Mesendoderm (in vitro differentiated cells): ENCODE data around the gene SLC44A1.
A peak's percentile ranks its signal among the peaks of the same experiment; 100 is the strongest.

Source experiments
- DNase-seq: peaks from one replicate; pipeline ENCODE4 v3.0.0; 2013
- H2AK5ac ChIP-seq: 2 replicates; pipeline ENCODE4 v1.6.1; 2013; ENCODE audit warnings: low read length, inconsistent platforms
- H2BK120ac ChIP-seq: 2 replicates; pipeline ENCODE4 v1.6.1; 2013; ENCODE audit warnings: low read depth, mild to moderate bottlenecking, low read length, moderate library complexity, mixed read lengths
- H2BK15ac ChIP-seq: replicated peaks from 2 replicates; pipeline ENCODE4 v1.6.1; 2013; ENCODE audit warnings: low read depth, mild to moderate bottlenecking, moderate library complexity
- H2BK5ac ChIP-seq: 2 replicates; pipeline ENCODE4 v1.6.1; 2013; ENCODE audit warnings: low read length, inconsistent platforms
- H3K18ac ChIP-seq: 2 replicates; pipeline ENCODE4 v1.6.1; 2013; ENCODE audit warnings: mild to moderate bottlenecking, low read length, mixed read lengths
- H3K23ac ChIP-seq: one replicate; pipeline ENCODE4 v1.6.1; 2013; ENCODE audit warnings: low read length
- H3K27ac ChIP-seq: 2 replicates; pipeline ENCODE4 v1.5.1; 2013; ENCODE audit warnings: low read depth, mild to moderate bottlenecking, inconsistent platforms, low read length, moderate library complexity
- H3K27me3 ChIP-seq: 2 replicates; pipeline ENCODE4 v1.6.1; 2013; ENCODE audit warnings: low read length, control low read depth, mild to moderate bottlenecking, inconsistent platforms; ENCODE audit not compliant: insufficient read depth, poor library complexity
- H3K36me3 ChIP-seq: 2 replicates; pipeline ENCODE4 v1.6.1; 2013; ENCODE audit warnings: low read length, inconsistent platforms; ENCODE audit not compliant: control insufficient read depth, insufficient read depth
- H3K4ac ChIP-seq: one replicate; pipeline ENCODE4 v1.6.1; 2013; ENCODE audit warnings: low read depth, mild to moderate bottlenecking, low read length, moderate library complexity
- H3K4me1 ChIP-seq: 2 replicates; pipeline ENCODE4 v1.6.1; 2013; ENCODE audit warnings: low read depth, low read length, inconsistent platforms; ENCODE audit not compliant: control insufficient read depth
- H3K4me2 ChIP-seq: 2 replicates; pipeline ENCODE4 v1.6.1; 2013; ENCODE audit warnings: low read length
- H3K4me3 ChIP-seq: 2 replicates; pipeline ENCODE4 v1.5.1; 2013; ENCODE audit warnings: mild to moderate bottlenecking, low read length
- H3K56ac ChIP-seq: one replicate; pipeline ENCODE4 v1.6.1; 2013; ENCODE audit warnings: low read length
- H3K79me1 ChIP-seq: 2 replicates; pipeline ENCODE4 v1.6.1; 2013; ENCODE audit warnings: low read length, inconsistent platforms
- H3K79me2 ChIP-seq: 2 replicates; pipeline ENCODE4 v1.6.1; 2013; ENCODE audit warnings: mild to moderate bottlenecking, low read length; ENCODE audit not compliant: control insufficient read depth, insufficient read depth
- H3K9ac ChIP-seq: 2 replicates; pipeline ENCODE4 v1.6.1; 2013; ENCODE audit warnings: low read length, inconsistent platforms
- H4K5ac ChIP-seq: one replicate; pipeline ENCODE4 v1.6.1; 2013; ENCODE audit warnings: low read length
- H4K8ac ChIP-seq: one replicate; pipeline ENCODE4 v1.6.1; 2013; ENCODE audit warnings: low read depth, mild to moderate bottlenecking, control low read depth, low read length, moderate library complexity
- WGBS: extraction: QIAGEN DNeasy Blood & Tissue Kit; methylation state at CpG from one replicate; pipeline ENCODE4 v1.1.7; 2013; ENCODE audit warnings: low lambda C conversion rate, missing lambda C conversion rate; ENCODE audit not compliant: insufficient coverage; ENCODE audit errors: extremely low coverage; 5-methylcytosine and 5-hydroxymethylcytosine counted together

SLC44A1 gene

DNA sequence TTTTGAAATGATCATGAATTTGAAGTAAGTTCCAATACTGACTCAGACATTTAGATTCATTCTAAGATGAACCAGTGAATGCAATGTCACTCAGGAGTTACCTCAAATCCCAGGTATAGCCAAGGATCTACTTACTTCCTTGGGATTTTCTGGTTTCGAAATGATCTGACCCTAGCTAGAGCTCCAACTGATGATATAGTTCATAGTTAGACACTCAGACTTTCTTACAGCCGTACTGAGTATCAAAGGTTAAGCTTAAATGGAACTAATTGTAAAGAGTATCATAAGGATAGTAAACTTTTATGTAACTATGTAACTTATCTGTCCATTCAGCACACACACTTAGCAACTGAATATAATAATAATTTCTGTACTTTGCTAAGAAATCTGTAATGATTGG is 119.4 kb downstream of the SLC44A1 start:
- no peak overlapping the region for H3K56ac ChIP-seq
- H3K79me1 ChIP-seq, result no peaks in the 10 kb centered on the region
- H3K4me3 ChIP-seq, result no peak overlapping the region
- no peak overlapping the region for H4K8ac ChIP-seq
- no peak overlapping the region for H3K18ac ChIP-seq
- H2BK15ac ChIP-seq, result no peak overlapping the region
- H3K27me3 ChIP-seq, result no peaks in the 10 kb centered on the region
- H3K36me3 ChIP-seq, result no peaks in the 10 kb centered on the region
- no peak for DNase-seq
- no peaks in the 10 kb centered on the region for H3K79me2 ChIP-seq
- H3K9ac ChIP-seq, result no peak overlapping the region
- no peak overlapping the region for H2BK120ac ChIP-seq
- H3K23ac ChIP-seq, result no peak overlapping the region
- peaks cover 2% of the 10 kb centered on the region for H3K4me1 ChIP-seq
- H3K27ac ChIP-seq, result no peak overlapping the region
- H2AK5ac ChIP-seq, result no peak overlapping the region
- H3K4me2 ChIP-seq, result no peak overlapping the region
- no peak overlapping the region for H2BK5ac ChIP-seq
- no CpG with 5 or more reads among the region's 2 CpGs for WGBS
- H4K5ac ChIP-seq, result no peak overlapping the region
- H3K4ac ChIP-seq, result no peak overlapping the region

DNA sequence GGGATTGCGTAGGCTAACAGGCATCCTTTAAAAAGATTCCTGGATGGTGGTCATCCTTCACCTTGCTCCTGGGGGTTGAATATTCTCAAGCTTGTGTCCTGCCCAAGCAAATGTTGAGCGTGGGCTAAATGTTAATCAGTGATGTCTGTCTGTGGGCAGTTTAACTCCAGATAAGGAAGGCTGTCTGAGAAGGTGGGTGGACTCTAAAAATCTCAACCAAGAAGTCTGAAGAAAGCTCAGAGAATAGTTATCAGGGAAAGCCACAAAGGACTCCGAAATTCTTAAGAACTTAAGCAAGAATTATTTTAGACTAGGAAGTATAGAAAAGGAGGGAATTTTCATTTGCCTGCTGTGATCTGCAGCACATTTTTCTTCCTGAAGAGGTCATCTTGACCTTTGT is 125.5 kb downstream of the SLC44A1 start:
- DNase-seq, result no peak
- Histone ChIP-seq H4K5ac (no peak overlapping the region), H3K4ac (no peak overlapping the region), H3K23ac (no peak overlapping the region), H3K79me1 (no peaks in the 10 kb centered on the region), H2AK5ac (no peak overlapping the region), H3K9ac (no peak overlapping the region), H3K79me2 (no peaks in the 10 kb centered on the region), H3K4me3 (no peak overlapping the region), H3K36me3 (no peaks in the 10 kb centered on the region), H3K27ac (no peak overlapping the region), H3K4me2 (no peak overlapping the region), H2BK120ac (no peak overlapping the region), H2BK5ac (no peak overlapping the region), H3K27me3 (no peaks in the 10 kb centered on the region), H3K56ac (no peak overlapping the region), H2BK15ac (no peak overlapping the region), H3K4me1 (no peaks in the 10 kb centered on the region), H4K8ac (no peak overlapping the region), H3K18ac (no peak overlapping the region)
- no CpG with 5 or more reads among the region's 3 CpGs for WGBS

DNA sequence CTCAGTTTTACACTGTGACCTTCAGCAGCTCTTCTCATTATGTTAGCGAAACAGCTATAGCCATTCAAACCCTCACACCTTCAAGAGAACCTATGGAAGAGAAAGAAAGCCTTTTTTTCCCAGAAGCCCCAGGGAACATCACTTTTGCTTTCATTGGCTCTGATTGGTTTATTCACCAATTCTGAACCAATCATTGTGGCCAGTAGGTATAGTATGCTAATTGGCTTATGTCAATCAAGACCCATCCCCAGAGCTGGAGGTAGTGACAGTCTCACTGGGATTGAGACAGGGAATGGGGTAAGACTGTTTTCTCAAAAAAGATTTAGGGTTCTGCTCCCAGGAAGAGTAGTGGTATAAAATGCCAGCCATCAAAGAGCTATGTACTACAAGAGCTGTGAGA is 129.3 kb downstream of the SLC44A1 start:
- peak; percentile 30 for DNase-seq
- no peak overlapping the region for H3K4me2 ChIP-seq
- no peak overlapping the region for H3K18ac ChIP-seq
- no peak overlapping the region for H2BK5ac ChIP-seq
- H3K9ac ChIP-seq, result no peak overlapping the region
- H2BK15ac ChIP-seq, result no peak overlapping the region
- no peaks in the 10 kb centered on the region for H3K4me1 ChIP-seq
- no CpG with 5 or more reads among the region's 1 CpG for WGBS
- H3K36me3 ChIP-seq, result no peaks in the 10 kb centered on the region
- no peak overlapping the region for H4K5ac ChIP-seq
- H3K56ac ChIP-seq, result no peak overlapping the region
- no peak overlapping the region for H2AK5ac ChIP-seq
- no peak overlapping the region for H4K8ac ChIP-seq
- H3K27me3 ChIP-seq, result no peaks in the 10 kb centered on the region
- H3K4me3 ChIP-seq, result no peak overlapping the region
- no peak overlapping the region for H3K23ac ChIP-seq
- H3K27ac ChIP-seq, result no peak overlapping the region
- no peak overlapping the region for H3K4ac ChIP-seq
- no peaks in the 10 kb centered on the region for H3K79me1 ChIP-seq
- H2BK120ac ChIP-seq, result no peak overlapping the region
- no peaks in the 10 kb centered on the region for H3K79me2 ChIP-seq

DNA sequence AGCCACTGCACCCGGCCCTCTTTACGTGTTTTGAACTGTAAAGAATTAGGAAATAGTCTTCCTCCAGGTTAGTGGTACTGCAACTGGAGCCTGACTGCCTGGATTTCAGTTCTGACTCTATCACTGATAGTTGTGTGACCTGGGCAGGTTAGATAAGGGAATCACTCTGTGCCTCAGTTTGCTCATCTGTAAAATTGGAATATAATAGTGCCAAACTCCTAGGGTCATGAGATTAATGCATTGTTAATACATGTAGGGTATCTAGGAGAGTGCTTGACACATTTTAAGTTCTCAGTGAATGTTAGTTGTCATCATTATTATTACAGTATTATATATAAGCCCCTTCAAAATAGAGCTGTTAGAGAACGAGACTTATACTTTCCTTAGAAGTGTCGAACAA is 130.9 kb downstream of the SLC44A1 start:
- H3K79me1 ChIP-seq, result no peaks in the 10 kb centered on the region
- no peak overlapping the region for H2BK5ac ChIP-seq
- H3K18ac ChIP-seq, result no peak overlapping the region
- H3K4me2 ChIP-seq, result no peak overlapping the region
- no peak overlapping the region for H3K56ac ChIP-seq
- no peak overlapping the region for H4K5ac ChIP-seq
- no peaks in the 10 kb centered on the region for H3K36me3 ChIP-seq
- no CpG with 5 or more reads among the region's 4 CpGs for WGBS
- no peak overlapping the region for H3K4ac ChIP-seq
- no peak overlapping the region for H3K9ac ChIP-seq
- H3K4me1 ChIP-seq, result no peaks in the 10 kb centered on the region
- no peak overlapping the region for H3K23ac ChIP-seq
- no peaks in the 10 kb centered on the region for H3K79me2 ChIP-seq
- no peak for DNase-seq
- no peak overlapping the region for H2AK5ac ChIP-seq
- no peak overlapping the region for H3K27ac ChIP-seq
- no peak overlapping the region for H2BK15ac ChIP-seq
- H3K4me3 ChIP-seq, result no peak overlapping the region
- H2BK120ac ChIP-seq, result no peak overlapping the region
- no peaks in the 10 kb centered on the region for H3K27me3 ChIP-seq
- H4K8ac ChIP-seq, result no peak overlapping the region

DNA sequence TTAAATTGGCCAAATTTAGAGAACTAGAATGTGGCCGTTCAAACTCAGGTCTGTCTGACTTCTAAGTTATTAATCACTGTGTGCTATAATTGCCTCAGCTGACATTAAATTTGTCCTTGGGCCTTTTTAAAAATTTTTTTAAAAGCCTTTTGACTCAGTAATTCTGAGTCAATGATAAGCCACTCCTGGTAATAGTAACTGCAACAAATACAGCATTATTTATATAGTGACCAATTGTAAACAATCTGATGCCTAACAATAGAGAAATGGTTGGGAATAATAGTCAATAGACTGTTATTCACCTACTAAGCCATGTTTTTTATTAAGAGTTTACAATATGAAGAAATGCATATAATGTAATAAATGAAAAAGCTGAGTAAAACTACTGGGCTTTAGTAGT is 132.4 kb downstream of the SLC44A1 start:
- H2BK15ac ChIP-seq, result no peak overlapping the region

DNA sequence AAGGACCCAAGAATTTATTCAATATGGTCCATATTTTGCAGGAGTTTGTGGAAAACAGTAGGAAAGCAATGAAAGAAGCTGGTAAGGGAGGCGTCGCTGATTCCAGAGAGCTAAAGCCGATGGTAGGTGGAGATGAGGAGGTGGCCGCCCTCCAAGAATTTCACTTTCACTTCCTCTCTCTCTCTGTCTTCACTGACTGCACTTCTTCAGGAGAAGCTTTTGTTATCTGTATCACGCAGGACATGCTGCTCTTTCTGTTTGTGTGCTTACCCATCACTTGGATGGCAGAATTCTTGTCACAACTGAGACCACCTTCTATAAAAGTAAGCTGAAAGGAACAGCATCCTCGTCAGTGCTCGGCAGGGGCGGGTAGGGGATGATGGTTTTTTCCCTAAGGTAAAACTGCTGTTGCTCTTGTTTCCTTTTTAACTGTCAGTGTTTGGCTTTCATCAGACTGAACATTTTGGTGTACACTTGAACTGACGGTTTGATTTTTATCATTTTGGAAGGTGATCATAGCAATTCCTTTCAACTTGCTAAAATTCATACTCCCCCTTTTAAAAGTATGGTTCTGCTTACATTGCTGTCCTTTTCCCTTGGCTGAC is 141.0 kb downstream of the SLC44A1 start:
- Histone ChIP-seq H4K5ac (no peak overlapping the region), H3K18ac (no peak overlapping the region), H3K36me3 (no peaks in the 10 kb centered on the region), H3K9ac (no peak overlapping the region), H3K4ac (no peak overlapping the region), H3K23ac (no peak overlapping the region), H3K79me1 (no peaks in the 10 kb centered on the region), H3K56ac (no peak overlapping the region), H3K79me2 (no peaks in the 10 kb centered on the region), H4K8ac (no peak overlapping the region), H3K27me3 (no peaks in the 10 kb centered on the region), H2BK5ac (no peak overlapping the region), H3K27ac (no peak overlapping the region), H3K4me3 (no peak overlapping the region), H2BK15ac (no peak overlapping the region), H2BK120ac (no peak overlapping the region), H3K4me2 (no peak overlapping the region), H2AK5ac (no peak overlapping the region), H3K4me1 (no peaks in the 10 kb centered on the region)
- WGBS, result no CpG with 5 or more reads among the region's 9 CpGs
- DNase-seq, result no peak

More for the DNA sequence above, 132.4 kb downstream of the SLC44A1 start:
- Histone ChIP-seq H4K8ac (no peak overlapping the region), H3K18ac (no peak overlapping the region), H3K27ac (no peak overlapping the region), H3K56ac (no peak overlapping the region), H2BK5ac (no peak overlapping the region), H3K4me2 (no peak overlapping the region), H3K4me3 (no peak overlapping the region), H3K4me1 (no peaks in the 10 kb centered on the region), H3K27me3 (no peaks in the 10 kb centered on the region), H3K23ac (no peak overlapping the region), H3K36me3 (no peaks in the 10 kb centered on the region), H3K79me2 (no peaks in the 10 kb centered on the region), H4K5ac (no peak overlapping the region), H3K79me1 (no peaks in the 10 kb centered on the region), H2AK5ac (no peak overlapping the region), H2BK120ac (no peak overlapping the region), H3K4ac (no peak overlapping the region), H3K9ac (no peak overlapping the region)
- WGBS, result no CpG with 5 or more reads among the region's 1 CpG
- no peak for DNase-seq
